ENCODE results near the gene ARPP21.

ARPP21 gene

DNA sequence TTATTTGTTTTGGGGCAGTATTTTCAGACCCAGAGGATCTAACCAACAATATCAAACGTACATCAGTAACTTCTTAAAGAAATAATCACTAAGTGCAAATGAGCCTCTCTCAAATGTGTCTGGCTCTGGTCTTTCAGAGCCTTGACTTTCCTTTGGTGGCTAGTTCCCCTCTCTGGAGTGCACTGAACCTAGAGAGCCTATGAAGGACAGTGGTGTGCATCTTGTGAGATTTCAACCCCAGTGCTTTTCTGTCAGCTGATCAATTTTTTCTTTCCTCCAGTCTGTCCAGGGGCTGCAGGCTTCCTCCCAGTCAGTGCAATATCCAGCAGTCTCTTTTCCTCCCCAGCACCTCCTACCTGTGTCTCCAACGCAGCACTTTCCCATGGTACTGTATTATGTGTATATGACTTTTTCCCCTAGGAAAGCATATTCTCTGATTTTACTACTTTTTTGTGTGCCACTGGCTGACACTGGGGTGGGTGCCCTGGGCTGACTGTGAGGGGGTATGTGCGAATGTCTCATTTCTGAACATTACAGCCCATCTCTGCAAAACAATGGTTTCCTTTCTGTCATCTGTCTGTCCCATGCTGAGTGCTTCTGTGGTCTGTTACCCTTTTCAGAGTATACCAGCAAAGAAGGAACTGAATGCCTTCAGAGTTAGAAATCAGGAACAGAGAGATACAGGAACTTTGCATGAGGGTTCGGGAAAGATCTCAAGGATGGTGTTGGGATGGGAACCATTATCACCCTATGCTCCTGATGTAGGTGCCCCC is 98.8 kb downstream of the ARPP21 start:
- no peak for DNase-seq (ENCODE audit: low read depth)

DNA sequence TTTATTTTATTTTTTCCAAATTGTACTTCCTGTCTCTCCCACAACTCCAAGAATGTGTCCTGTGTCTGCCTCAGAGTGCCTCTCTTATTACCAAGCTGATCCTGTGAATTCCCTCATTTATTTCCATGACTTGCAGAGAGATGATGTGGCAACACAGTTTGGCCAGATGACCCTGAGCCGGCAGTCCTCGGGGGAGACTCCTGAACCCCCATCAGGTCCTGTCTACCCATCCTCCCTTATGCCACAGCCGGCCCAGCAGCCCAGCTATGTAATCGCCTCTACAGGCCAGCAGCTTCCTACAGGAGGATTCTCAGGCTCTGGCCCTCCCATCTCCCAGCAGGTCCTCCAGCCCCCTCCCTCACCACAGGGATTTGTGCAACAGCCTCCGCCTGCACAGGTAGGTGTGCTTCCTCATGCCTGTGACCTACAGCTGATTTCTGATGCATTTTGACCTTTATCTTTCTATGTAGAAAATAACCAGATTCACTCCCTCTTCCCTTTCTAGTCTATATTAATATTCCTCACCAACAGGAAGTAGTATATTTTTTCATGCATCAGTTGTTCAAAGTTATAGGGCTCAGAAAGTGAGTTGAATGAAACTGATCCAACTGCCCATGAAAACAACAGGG is 100.0 kb downstream of the ARPP21 start:
- no peak for DNase-seq (ENCODE audit: low read depth)

DNA sequence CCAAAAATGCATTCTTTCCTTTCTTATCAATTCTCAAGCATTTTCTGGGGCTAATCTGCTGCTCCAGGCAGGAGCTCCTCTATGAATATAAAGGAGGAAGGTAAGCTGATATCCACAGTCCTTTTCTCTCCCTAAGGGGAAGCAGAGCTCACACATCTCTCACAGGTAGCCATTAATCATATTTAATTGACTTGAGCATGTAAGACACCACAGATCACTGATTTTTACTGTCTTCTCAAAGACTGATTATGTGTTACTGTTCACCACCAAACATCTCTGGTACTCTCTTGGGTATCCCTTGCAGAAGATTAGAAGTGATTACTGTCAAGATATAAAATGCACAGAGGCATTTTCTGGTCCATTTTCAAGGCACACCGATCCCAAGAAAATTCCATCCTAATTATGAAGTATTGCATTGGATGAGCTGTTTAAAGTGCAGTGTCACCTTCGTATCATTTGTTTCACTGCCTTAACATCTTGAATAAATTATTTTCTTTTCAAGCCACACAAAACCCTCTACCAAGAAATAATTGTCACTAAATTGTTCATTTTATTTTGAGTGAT is 100.7 kb downstream of the ARPP21 start:
- no peak for DNase-seq (ENCODE audit: low read depth)

DNA sequence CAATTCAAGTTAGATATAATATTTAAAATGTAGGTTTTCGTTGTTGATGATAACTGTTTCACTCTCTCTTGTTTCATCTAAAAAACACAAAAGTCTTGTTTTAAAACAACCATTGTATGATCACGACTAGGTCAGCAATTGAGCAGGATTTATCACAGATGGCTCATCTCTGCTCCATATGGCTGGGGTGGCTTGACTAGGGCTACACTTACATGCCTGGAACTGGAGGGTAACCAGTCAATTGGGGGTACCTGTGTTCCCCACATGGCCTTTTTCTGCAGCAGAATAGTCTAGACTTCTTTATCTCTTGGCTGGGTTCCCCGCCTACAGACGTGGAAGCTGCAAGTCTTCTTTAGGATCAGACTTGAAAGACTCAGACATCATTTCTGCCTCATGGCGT is 103.9 kb downstream of the ARPP21 start:
- no peak for DNase-seq (ENCODE audit: low read depth)

DNA sequence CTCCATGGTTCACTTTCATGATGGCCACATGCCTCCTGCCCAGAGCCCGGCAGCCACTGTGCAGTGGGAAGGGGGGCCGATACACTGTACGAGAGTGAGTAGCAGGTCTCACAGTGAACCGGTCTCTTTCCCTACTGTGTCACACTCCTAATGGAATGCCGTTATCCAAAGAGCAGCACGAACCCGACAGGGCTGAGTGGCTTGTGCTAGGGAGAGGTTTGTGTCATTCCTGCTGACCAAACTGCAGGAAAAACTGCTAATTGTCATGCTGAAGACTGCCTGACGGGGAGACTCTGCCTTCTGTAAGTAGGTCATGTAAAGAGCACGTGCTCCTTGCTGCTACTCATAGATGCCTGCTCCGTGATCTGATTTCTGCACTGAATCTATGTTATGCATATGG is 105.1 kb downstream of the ARPP21 start:
- no peak for DNase-seq (ENCODE audit: low read depth)

DNA sequence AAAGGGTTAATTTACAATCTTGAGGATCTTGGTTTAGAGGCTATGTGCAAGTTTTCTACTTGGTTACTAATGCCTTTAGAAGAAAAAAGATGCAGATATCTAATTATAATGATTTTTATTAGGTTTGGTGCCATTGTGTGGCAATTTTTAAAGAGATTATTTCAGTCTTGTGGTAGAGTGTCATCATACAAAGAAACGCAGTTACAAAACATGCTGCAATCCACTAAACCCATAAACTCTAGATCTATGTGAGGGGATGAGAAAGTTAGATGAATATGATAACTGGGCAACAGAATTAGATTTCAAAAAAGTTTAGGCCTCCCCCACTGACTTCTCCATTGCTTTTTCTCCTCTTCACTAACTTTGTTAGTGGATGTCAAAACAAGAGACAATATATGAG is 106.0 kb downstream of the ARPP21 start:
- no peak for DNase-seq (ENCODE audit: low read depth)

DNA sequence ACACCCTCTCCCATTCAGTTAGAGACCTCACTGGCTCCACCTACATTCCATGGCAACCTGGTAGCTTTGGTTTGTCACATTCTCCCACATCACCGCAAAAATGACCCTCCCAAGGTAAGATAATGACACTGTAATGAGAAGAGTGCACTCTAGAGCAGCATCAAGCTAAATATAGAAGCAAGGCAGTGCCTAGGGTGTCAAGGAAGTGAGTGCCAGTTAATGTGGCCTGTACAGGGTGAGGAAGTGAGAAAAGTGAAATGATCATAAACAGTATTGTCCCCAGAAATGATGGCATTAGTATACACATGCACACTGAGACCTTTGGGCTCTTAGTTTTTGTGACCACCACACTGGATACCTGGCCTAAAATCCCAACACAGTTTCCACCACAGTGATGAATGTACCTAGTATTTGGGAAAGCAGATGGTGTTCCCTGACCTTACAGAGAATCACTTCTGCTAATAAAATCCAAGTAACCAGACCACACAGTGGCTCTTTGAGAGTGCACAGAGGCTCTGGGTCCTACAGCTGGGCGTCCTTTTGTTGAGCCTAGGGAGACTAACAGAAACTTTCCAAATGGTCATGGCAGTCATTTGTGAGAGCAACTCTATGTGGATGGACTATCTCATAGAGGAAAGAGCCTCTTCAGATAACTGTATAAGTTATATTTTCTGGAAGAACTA is 106.6 kb downstream of the ARPP21 start:
- DNase-seq (ENCODE audit: low read depth), result no peak

DNA sequence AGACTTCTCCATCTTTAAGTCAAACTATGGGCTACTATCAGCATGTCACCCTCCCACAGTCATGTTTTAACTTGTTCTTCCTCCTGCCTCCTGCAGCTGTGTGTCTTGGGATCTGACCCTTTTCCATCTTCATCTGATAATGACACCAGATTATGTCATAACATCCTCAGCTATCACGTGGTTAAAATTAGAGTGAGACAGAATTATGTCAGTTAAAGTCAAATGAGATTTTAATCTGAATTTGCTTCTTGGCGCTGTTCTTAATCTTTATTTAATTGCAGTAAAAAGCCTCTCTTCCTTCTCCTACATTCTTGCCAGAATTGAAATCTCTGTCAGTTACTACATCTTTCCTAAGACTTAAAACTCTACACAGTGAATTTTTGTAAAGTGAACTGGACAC is 107.2 kb downstream of the ARPP21 start:
- DNase-seq (ENCODE audit: low read depth), result no peak

DNA sequence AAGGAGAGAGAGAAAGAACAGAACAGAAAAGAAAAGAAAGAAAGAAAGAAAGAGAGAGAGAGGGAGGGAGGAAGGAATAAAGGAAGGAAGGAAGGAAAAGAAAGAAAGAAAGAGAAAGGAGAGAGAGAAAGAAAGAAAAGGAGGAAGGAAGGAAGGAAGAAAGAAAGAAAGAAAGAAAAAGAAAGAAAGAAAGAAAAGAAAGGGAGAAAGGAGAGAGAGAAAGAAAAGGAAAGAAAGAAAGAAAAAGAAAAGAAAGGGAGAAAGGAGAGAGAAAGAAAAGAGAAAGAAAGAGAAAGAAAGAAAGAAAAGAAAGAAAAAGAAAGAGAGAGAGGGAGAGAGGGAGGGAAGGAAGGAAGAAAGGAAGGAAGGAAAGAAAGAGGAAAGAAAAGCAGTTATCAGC is 108.8 kb downstream of the ARPP21 start:
- DNase-seq (ENCODE audit: low read depth), result no peak

DNA sequence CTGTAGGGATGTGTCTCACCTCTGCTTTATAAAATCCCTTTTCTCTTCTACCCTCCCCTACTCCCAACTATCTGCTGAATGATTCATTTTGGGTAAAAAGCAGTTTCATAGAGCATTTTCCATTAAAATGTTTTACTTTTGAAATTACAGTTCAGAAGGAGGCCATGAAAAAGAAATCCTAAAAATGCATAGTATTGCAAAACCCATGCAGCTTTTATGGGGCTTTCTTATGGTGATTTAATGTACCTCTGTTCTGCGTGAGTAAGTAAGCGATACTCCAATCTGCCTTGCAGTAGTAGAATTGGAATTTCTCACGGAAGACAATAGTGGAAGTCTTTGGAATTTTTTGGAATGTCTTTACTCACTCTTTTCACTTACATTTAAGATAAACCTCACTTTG is 111.9 kb downstream of the ARPP21 start:
- no peak for DNase-seq (ENCODE audit: low read depth)

DNA sequence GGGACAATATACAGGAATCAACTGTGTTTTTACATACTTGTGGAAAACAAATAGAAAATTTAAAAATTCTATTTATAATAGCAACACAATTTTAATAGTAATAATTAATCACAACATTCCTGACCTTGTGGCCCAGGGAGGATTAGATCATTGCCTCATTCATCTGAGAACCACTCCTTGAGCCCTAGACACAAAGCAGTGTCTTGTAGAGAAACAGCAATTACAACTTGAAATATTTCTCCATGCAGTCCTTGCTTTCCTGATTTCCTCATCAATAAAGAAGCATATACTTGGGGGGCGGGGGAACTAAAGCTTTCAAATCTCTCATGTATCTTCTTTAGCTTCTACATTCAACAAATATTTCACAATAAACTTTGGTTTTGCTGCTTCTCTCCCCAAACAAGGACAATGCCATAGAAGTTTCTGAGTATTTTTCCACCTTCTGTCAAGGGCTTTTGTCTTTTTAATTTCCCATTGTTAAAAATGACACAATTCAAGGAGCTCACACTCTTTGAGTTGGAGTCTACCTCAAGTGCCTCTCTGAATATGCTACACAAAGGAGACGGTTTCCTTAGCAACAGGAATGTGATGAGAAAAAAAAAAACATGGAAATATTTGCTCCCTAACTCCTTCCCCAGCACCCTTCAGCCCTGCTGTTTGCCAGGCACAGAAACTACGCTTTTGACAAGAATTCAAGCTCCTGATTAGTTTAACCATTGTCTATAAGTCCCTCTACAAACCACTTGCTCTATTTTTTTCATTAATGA is 118.8 kb downstream of the ARPP21 start:
- no peak for DNase-seq (ENCODE audit: low read depth)

DNA sequence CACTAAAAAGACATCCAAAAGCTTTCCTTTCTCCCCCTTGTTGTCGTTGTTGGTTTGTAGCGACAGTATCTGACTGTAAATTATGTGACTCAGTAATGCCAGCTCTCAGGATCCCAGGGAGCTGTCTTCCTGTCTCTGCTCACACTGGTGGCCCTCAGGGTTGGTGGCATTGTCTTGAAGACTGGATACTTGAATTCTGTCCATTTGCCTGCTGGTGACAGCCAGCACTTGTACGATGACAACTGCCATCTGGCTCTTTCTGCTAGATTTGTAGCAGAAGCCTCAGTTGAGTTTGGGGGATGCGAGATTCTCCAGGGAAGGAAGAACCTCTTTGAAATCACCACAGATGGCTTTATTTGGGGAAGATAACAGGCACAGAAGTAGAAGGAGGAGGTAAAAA is 120.8 kb downstream of the ARPP21 start:
- DNase-seq (ENCODE audit: low read depth), result no peak

DNA sequence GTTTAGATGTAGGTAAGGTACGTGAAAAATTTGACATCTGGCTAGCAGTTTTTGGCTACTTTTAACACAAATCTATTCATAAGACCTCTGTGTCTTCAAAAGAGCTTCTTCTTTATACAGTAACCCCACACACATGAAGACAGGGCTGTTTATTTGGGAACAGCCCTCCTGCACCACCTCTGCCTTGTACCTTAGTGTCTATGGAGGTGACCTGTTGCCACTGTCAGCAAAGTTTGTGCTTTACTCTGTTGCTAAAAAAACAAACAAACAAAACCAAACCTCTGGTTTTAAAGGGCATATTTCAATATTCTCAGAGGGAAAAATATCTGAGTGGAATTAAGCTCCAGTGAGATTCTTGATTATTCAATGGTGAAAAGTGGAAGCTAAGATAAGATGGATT is 122.0 kb downstream of the ARPP21 start:
- no peak for DNase-seq (ENCODE audit: low read depth)

DNA sequence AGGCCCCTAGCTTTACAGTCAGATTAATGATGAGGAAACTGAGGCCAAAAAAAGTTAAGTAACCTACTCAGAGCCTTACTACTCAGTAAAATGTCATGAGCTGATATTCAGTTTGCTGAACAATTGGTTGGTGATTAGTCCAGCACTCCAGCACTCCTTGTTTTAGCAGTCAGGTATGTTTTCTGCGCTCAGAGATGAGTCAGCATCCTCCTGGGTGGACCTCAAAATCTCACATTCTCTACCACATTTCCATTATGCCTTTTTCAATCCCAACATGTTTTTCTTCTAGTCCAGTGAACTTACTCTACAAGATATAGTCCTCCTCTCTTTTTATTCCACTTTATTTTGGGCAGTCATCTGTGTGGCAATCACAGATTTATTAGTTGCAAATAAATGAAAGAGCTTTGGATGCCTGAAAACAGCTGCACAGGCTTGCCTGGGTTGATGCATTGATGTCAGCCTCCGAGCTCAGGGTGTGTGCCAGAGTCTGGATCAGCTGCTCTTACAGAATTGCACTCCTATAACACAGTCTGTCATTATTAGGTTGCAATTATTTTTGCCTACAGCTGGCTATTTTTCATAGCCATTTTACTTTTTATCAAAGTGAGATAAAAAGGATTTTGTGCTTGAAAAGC is 133.2 kb downstream of the ARPP21 start:
- no peak for DNase-seq (ENCODE audit: low read depth)

DNA sequence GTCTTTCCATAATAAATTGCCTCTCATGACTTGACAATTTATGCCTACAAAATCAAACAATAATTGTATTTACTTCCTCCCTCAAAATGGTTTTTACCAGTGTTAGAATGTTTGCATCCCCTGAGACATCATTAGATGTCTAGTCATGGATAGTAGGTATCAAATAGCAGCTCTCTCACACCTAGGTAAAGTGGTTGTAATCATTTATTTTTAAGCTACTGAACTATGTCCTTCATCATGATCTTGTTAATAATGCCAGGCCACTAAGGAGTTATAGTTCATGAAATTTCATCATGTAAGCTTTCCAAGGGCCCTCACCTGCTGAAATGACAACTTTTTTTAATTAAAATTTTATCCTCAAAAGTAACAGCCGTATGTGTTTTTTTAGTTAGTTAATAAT is 134.1 kb downstream of the ARPP21 start:
- DNase-seq (ENCODE audit: low read depth), result no peak

DNA sequence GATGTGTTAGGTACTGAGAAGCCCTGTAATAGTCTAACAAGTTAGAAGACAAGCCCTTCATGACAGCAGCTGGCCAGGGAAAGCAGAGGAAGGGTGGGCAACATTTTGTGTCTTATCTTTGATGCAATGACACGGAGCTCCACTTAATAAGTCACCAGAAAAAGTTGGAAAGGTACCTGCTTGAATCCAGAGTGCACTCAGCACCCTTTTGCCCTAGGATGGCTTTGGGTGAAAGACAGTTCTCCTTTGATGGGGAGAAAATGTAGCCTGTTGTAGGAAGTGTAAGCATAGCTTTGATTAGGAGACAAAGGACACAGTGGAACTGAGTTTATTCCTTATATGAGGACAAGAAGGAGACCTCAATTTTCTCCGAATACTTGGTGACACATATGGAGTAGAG is 137.0 kb downstream of the ARPP21 start:
- no peak for DNase-seq (ENCODE audit: low read depth)

DNA sequence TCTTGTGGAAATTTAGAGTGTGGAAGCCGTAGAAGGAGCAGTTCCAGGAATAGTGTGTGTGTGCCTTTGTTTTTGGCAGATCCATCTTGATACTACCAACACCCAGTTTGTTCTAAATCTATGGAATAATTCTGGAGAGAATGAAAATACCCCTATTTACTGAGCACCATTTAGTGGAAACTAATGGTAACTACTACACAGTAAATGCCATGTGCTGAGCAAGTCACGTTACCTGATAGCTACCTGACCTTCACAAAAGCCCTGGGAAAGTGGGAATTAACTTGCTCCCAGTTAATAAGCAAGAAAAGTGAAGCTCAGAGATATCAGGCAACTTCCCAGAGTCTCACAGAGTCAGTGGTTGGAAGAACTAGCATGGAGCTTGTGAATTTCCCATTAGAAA is 137.7 kb downstream of the ARPP21 start:
- no peak for DNase-seq (ENCODE audit: low read depth)

DNA sequence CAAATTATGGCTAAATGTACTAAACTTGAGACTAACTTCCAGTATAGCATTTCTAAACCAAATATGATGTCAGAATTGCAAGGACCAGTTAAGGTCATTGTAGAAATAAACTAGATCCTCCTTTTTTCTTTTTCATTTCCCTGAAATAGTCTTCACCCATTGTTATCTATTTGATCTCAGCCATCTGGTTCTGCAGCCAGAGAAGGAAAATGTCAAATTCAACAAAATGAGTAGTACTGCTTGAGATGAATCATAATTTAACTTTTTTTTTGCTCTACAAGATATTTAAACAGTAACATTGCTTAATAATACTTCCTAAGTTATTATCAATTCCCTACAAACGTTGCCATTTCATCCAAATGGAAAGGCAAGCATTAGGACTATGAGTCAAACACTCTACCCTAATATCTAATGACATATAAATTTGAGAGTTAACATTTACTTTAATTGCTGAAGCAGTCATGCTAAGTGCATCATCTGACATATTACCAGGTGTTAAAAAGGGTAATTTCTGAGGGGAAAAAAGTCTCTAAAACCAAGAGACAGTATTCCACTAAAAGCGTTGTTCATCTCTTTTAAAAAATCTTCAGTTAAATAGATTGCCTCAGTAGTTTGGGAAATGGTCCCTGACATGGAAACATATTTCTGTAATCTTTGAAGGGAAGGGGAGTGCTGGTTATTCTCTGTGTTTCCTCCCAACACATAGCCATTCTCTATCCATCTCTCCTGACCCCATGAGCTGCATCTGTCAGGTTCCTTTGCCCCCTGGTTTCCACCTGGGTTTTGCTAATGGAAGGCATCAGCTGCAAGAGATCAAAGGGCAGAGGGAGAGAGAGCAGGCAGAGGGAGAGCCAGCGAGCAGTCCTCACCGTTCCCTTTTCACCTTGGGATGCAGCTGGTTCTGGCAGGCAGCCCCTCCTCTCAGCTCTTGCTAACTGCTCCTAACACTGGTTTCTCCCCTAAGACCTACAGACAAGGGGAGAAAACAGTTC is 138.5 kb downstream of the ARPP21 start:
- no peak for DNase-seq (ENCODE audit: low read depth)

DNA sequence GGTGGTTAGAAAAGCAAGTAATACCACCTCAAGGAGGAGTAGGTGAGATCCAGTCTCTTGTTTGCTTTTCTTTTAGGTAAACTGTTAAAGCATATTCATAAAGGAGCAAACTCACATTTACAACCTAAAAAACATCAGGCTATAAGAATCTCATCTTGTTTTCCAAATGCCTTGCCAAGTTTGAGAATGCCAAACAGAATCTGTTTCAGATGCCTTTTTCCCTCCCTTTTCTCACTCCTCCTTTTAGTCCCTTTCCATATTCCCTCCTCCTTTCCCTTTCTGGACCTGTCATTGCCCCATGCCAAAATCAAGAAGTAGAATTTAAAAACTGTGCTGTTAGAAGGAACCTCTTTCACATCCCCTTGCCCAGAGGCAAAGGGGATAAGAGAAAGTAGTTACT is 140.3 kb downstream of the ARPP21 start:
- DNase-seq (ENCODE audit: low read depth), result no peak

DNA sequence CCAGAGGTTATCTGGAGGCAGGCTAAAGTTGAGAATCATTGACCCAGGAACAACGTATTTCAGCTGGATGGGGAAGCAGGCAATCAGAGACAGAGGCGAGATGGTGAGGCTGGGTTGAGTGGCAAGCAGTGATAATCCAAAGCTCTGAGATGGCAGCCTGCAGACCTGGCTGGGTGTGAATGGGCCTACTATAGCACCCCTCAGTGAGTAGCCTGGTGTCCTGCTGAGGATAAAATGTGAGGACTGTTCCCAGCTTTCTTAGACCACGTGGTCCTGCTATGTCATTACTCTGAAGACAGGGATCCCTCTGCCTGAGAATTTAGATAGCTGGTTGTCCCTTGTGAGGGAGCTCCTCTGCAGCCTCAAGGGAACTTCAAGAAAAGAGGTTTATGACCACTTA is 141.5 kb downstream of the ARPP21 start:
- DNase-seq (ENCODE audit: low read depth), result no peak

DNA sequence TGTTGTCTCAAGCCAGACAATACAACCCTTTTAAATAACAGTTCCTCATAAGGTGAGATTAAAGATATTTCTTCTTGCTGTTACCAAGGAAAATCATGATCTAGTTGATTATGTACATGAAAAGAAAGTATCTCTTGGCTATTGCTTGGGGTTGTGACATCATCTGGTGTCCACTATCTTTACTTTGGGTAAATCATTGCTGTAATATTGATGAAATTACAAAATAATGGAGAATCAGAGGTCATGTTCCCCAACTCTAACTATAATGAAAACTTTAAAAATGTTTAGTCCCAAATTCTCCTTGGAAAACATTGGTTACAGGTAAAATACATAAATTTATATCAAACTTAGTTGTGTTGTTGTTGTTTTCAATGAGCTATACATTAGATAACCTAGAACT is 142.2 kb downstream of the ARPP21 start:
- DNase-seq (ENCODE audit: low read depth), result no peak

Data from amniotic epithelial cell (primary cell).